MCF 10A (cell line): ENCODE measurements around the gene FAF2. TPM values are rescaled to one million over a fixed set of nuclear protein-coding genes. Genes with fewer than 3 reads are reported as not detected.
A peak's percentile ranks its signal among the peaks of the same experiment; 100 is the strongest.

Source experiments
- BruUV-seq: library from RNA; stranded (reverse); fragments of 400-500 nt; replicated peaks from 2 replicates; lab custom pipeline; 2021; lab: Mats Ljungman, UMichigan
- CTCF ChIA-PET: fragments of 300-600 bp; sonication (Branson Sonifier 250); formaldehyde crosslinking; extraction: SDS; loops from one replicate; lab custom pipeline; 2021; ENCODE audit warnings: antibody characterized with exemption, inconsistent platforms; lab: Yijun Ruan, JAX
- POLR2A ChIA-PET: fragments of 300-600, 350-650 bp; sonication (Branson Sonifier 250); formaldehyde crosslinking; extraction: SDS; loops from one replicate; lab custom pipeline; 2020; ENCODE audit warnings: antibody characterized with exemption, inconsistent platforms; lab: Yijun Ruan, JAX
- DNase-seq: peaks from one replicate; pipeline ENCODE4 v3.0.0-alpha.2; 2018; ENCODE audit not compliant: unreplicated experiment
- H3K27ac Mint-ChIP-seq: one replicate; pipeline ENCODE4 v1.8.0; 2022; ENCODE audit warnings: mild to moderate bottlenecking, low read depth, mixed read lengths; ENCODE audit not compliant: unreplicated experiment
- H3K27me3 Mint-ChIP-seq: one replicate; pipeline ENCODE4 v1.8.0; 2022; ENCODE audit warnings: mixed read lengths; ENCODE audit not compliant: insufficient read depth, unreplicated experiment
- H3K36me3 Mint-ChIP-seq: one replicate; pipeline ENCODE4 v1.8.0; 2022; ENCODE audit warnings: mild to moderate bottlenecking, moderate library complexity, mixed read lengths; ENCODE audit not compliant: insufficient read depth, unreplicated experiment
- H3K4me1 Mint-ChIP-seq: one replicate; pipeline ENCODE4 v1.8.0; 2022; ENCODE audit warnings: mixed read lengths; ENCODE audit not compliant: insufficient read depth, unreplicated experiment
- H3K4me3 Mint-ChIP-seq: one replicate; pipeline ENCODE4 v1.8.0; 2022; ENCODE audit warnings: mild to moderate bottlenecking, moderate library complexity, mixed read lengths; ENCODE audit not compliant: unreplicated experiment
- H3K9me3 Mint-ChIP-seq: one replicate; pipeline ENCODE4 v1.8.0; 2022; ENCODE audit warnings: mixed read lengths; ENCODE audit not compliant: unreplicated experiment
- CTCF ChIP-seq: fragments of 200-600 bp; IDR thresholded peaks from one replicate; pipeline ENCODE4 v1.8.0; 2022; ENCODE audit warnings: antibody characterized with exemption, mild to moderate bottlenecking; ENCODE audit not compliant: unreplicated experiment
- intact Hi-C: fragments of 100-400 bp; cut with micrococcal nuclease; formaldehyde crosslinking; loops from 2 replicates; pipeline ENCODE4 v1.14.1; 2022
- total RNA-seq: library from RNA; stranded (reverse); gene quantifications from 2 replicates; pipeline ENCODE4 v1.2.3, GENCODE V29; 2022

FAF2 gene
- total RNA-seq, 1 experiment from 2014 or later, result 78.3 TPM

GRCh38 chr5:176535101-176535663 lies 87.0 kb downstream of the FAF2 start:
- TF ChIP-seq CTCF, result no peak
- Mint-ChIP-seq H3K9me3 (no peaks in the 10 kb centered on the region), H3K27me3 (no peaks in the 10 kb centered on the region), H3K27ac (peak overlapping the region; percentile 98), H3K4me1 (peaks cover 37% of the 10 kb centered on the region), H3K4me3 (peak overlapping the region; percentile 91), H3K36me3 (peaks cover 46% of the 10 kb centered on the region)
- ChIA-PET CTCF (interaction anchor here (0.5 to 5.2 kb wide), 10 partner anchors 10 to 118 kb away, joined by 3 to 39 read pairs (median 4); partner anchors contain the start of genes CLTB and FAF2), POLR2A (interaction anchor here (0.6 to 8.3 kb wide), 20 partner anchors 9 to 766 kb away, joined by 3 to 154 read pairs (median 9); partner anchors contain the start of genes CLTB, FAF2, HIGD2A and NOP16)
- no TSS peak for BruUV-seq
- intact Hi-C loops, result no loop called here
- DNase-seq, result peak; percentile 38

GRCh38 chr5:176535664-176536131 lies 87.5 kb downstream of the FAF2 start:
- ChIA-PET POLR2A (interaction anchor here (0.7 to 8.3 kb wide), 23 partner anchors 8 to 766 kb away, joined by 3 to 154 read pairs (median 10); partner anchors contain the start of genes CDHR2, CLTB, FAF2 and HIGD2A), CTCF (interaction anchor here (0.5 to 5.2 kb wide), 14 partner anchors 11 to 149 kb away, joined by 3 to 39 read pairs (median 4); partner anchors contain the start of genes CLTB and FAF2)
- intact Hi-C loops, result no loop called here
- peaks cover 44% of the 10 kb centered on the region for H3K36me3 Mint-ChIP-seq
- BruUV-seq, result TSS peak; percentile 64
- peak overlapping the region; percentile 98 for H3K27ac Mint-ChIP-seq
- H3K27me3 Mint-ChIP-seq, result no peaks in the 10 kb centered on the region
- H3K4me1 Mint-ChIP-seq, result peaks cover 37% of the 10 kb centered on the region
- no peaks in the 10 kb centered on the region for H3K9me3 Mint-ChIP-seq
- H3K4me3 Mint-ChIP-seq, result peak overlapping the region; percentile 91
- DNase-seq, result no peak
- no peak for TF ChIP-seq CTCF

GRCh38 chr5:176536132-176536901 lies 88.1 kb downstream of the FAF2 start:
- BruUV-seq, result TSS peak; percentile 26
- no peak for TF ChIP-seq CTCF
- Mint-ChIP-seq H3K9me3 (no peaks in the 10 kb centered on the region), H3K4me1 (peaks cover 42% of the 10 kb centered on the region), H3K27ac (peak overlapping the region; percentile 98), H3K27me3 (no peaks in the 10 kb centered on the region), H3K4me3 (peak overlapping the region; percentile 91), H3K36me3 (peaks cover 40% of the 10 kb centered on the region)
- intact Hi-C loops, result no loop called here
- CTCF ChIA-PET, result interaction anchor here (0.6 to 5.2 kb wide), 15 partner anchors 11 to 150 kb away, joined by 3 to 39 read pairs (median 5); partner anchors contain the start of genes CLTB and FAF2
- DNase-seq, result peak; percentile 88
- POLR2A ChIA-PET, result interaction anchor here (0.5 to 8.3 kb wide), 38 partner anchors 7 to 919 kb away, joined by 3 to 154 read pairs (median 6); partner anchors contain the start of genes CDHR2, CLTB, FAF2 and HIGD2A
